WTC11 (cell line): ENCODE results near the gene TMEM63B. TPM values are rescaled to one million over a fixed set of nuclear protein-coding genes. Genes with fewer than 3 reads are reported as not detected.

Experiments
- ATAC-seq: fragments of 200-7000 bp; cut with Tn5 transposase; 2 replicates; pipeline ENCODE4 v1.10.0; 2021; ENCODE audit warnings: mild to moderate bottlenecking, moderate library complexity
- CTCF ChIA-PET: fragments of 300-600 bp; sonication (Branson Sonifier 250); formaldehyde crosslinking; loops from one replicate; lab custom pipeline; 2021; ENCODE audit warnings: antibody characterized with exemption; lab: Charles Lee
- POLR2A ChIA-PET: fragments of 350-600 bp; sonication (Branson Sonifier 250); formaldehyde crosslinking; loops from one replicate; lab custom pipeline; 2021; ENCODE audit warnings: antibody characterized with exemption; lab: Charles Lee
- DNase-seq: peaks from one replicate; pipeline ENCODE4 v3.0.0; 2021; ENCODE audit warnings: low spot score
- H3K27ac Mint-ChIP-seq: 2 replicates; pipeline ENCODE4 v1.8.0; 2021; ENCODE audit warnings: mixed read lengths
- H3K27me3 Mint-ChIP-seq: 2 replicates; pipeline ENCODE4 v1.8.0; 2021; ENCODE audit warnings: low read depth, mild to moderate bottlenecking, moderate library complexity, mixed read lengths
- H3K36me3 Mint-ChIP-seq: 2 replicates; pipeline ENCODE4 v1.8.0; 2021; ENCODE audit warnings: mixed read lengths
- H3K4me1 Mint-ChIP-seq: 2 replicates; pipeline ENCODE4 v1.8.0; 2022; ENCODE audit warnings: mixed read lengths
- H3K4me3 Mint-ChIP-seq: 2 replicates; pipeline ENCODE4 v1.8.0; 2021; ENCODE audit warnings: mild to moderate bottlenecking, moderate library complexity, mixed read lengths
- H3K9me3 Mint-ChIP-seq: 2 replicates; pipeline ENCODE4 v1.8.0; 2021; ENCODE audit warnings: mixed read lengths
- ATF6 ChIP-seq: sonication (generic); formaldehyde crosslinking; IDR thresholded peaks from 2 replicates; pipeline ENCODE4 v1.8.1; 2023; ENCODE audit warnings: mild to moderate bottlenecking, missing genetic modification reagents
- CDX4 ChIP-seq: fragments of 250-450 bp; sonication (Bioruptor Pico); IDR thresholded peaks from 2 replicates; pipeline ENCODE4 v1.9.0; 2021; ENCODE audit warnings: moderate library complexity, mild to moderate bottlenecking, inconsistent platforms, borderline replicate concordance
- ESRRA ChIP-seq: sonication (generic); formaldehyde crosslinking; IDR thresholded peaks from 2 replicates; pipeline ENCODE4 v1.8.1; 2022; ENCODE audit warnings: mild to moderate bottlenecking, missing genetic modification reagents, borderline replicate concordance
- IRF2 ChIP-seq: sonication (generic); formaldehyde crosslinking; IDR thresholded peaks from 2 replicates; pipeline ENCODE4 v1.8.0; 2022; ENCODE audit warnings: low read depth, missing genetic modification reagents, borderline replicate concordance
- MLX ChIP-seq: sonication (generic); formaldehyde crosslinking; IDR thresholded peaks from 2 replicates; pipeline ENCODE4 v1.8.1; 2023; ENCODE audit warnings: mild to moderate bottlenecking, missing genetic modification reagents, moderate library complexity
- PREB ChIP-seq: sonication (generic); formaldehyde crosslinking; IDR thresholded peaks from 2 replicates; pipeline ENCODE4 v1.8.1; 2022; ENCODE audit warnings: mild to moderate bottlenecking, missing genetic modification reagents, moderate library complexity, borderline replicate concordance
- RELA ChIP-seq: sonication (generic); formaldehyde crosslinking; IDR thresholded peaks from 2 replicates; pipeline ENCODE4 v1.8.1; 2022; ENCODE audit warnings: missing genetic modification reagents, mild to moderate bottlenecking, borderline replicate concordance
- ZNF219 ChIP-seq: sonication (generic); formaldehyde crosslinking; IDR thresholded peaks from 2 replicates; pipeline ENCODE4 v1.8.0; 2023; ENCODE audit warnings: missing genetic modification reagents, mild to moderate bottlenecking, borderline replicate concordance
- ZNF396 ChIP-seq: fragments of 250-450 bp; sonication (Bioruptor Pico); IDR thresholded peaks from 2 replicates; pipeline ENCODE4 v1.8.0; 2021; ENCODE audit warnings: mild to moderate bottlenecking, moderate library complexity, borderline replicate concordance
- ZNF532 ChIP-seq: fragments of 250-450 bp; sonication (Bioruptor Pico); IDR thresholded peaks from 2 replicates; pipeline ENCODE4 v1.9.0; 2021; ENCODE audit warnings: mild to moderate bottlenecking, borderline replicate concordance
- total RNA-seq: library from RNA; stranded (reverse); gene quantifications from 3 replicates; pipeline ENCODE4 v1.2.3, GENCODE V29; 2021
- TF ChIP-seq, protein P1 (sequence below): fragments of 250-450 bp; sonication (Bioruptor Pico); IDR thresholded peaks from 2 replicates; pipeline ENCODE4 v1.9.0; 2021; ENCODE audit warnings: mild to moderate bottlenecking
- TF ChIP-seq, protein P2 (sequence below): sonication (generic); formaldehyde crosslinking; conservative IDR thresholded peaks from 2 replicates; pipeline ENCODE4 v1.8.1; 2022; ENCODE audit warnings: mild to moderate bottlenecking, missing genetic modification reagents
- TF ChIP-seq, protein P3 (sequence below): sonication (generic); formaldehyde crosslinking; IDR thresholded peaks from 2 replicates; pipeline ENCODE4 v1.8.1; 2022; ENCODE audit warnings: low read depth, missing genetic modification reagents, borderline replicate concordance
- TF ChIP-seq, protein P4 (sequence below): sonication (generic); formaldehyde crosslinking; IDR thresholded peaks from 2 replicates; pipeline ENCODE4 v1.8.1; 2023; ENCODE audit warnings: mild to moderate bottlenecking, missing genetic modification reagents
- TF ChIP-seq, protein P5 (sequence below): sonication (generic); formaldehyde crosslinking; IDR thresholded peaks from 2 replicates; pipeline ENCODE4 v1.8.1; 2023; ENCODE audit warnings: mild to moderate bottlenecking, missing genetic modification reagents, borderline replicate concordance

Gene TMEM63B
- total RNA-seq, 1 experiment from 2014 or later = 72.8 TPM

GRCh38 chr6:44179648-44180047 is 52.3 kb downstream of the TMEM63B start (continued):
- no peak for TF ChIP-seq ZNF532 (CRISPR knock-in tag)
- TF ChIP-seq PREB (CRISPR knock-in tag) = no peak
- TF ChIP-seq ZNF219 (CRISPR knock-in tag) = no peak
- TF ChIP-seq, protein P1, sequence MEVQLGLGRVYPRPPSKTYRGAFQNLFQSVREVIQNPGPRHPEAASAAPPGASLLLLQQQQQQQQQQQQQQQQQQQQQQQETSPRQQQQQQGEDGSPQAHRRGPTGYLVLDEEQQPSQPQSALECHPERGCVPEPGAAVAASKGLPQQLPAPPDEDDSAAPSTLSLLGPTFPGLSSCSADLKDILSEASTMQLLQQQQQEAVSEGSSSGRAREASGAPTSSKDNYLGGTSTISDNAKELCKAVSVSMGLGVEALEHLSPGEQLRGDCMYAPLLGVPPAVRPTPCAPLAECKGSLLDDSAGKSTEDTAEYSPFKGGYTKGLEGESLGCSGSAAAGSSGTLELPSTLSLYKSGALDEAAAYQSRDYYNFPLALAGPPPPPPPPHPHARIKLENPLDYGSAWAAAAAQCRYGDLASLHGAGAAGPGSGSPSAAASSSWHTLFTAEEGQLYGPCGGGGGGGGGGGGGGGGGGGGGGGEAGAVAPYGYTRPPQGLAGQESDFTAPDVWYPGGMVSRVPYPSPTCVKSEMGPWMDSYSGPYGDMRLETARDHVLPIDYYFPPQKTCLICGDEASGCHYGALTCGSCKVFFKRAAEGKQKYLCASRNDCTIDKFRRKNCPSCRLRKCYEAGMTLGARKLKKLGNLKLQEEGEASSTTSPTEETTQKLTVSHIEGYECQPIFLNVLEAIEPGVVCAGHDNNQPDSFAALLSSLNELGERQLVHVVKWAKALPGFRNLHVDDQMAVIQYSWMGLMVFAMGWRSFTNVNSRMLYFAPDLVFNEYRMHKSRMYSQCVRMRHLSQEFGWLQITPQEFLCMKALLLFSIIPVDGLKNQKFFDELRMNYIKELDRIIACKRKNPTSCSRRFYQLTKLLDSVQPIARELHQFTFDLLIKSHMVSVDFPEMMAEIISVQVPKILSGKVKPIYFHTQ (CRISPR knock-in tag) = no peak
- no peak for TF ChIP-seq ESRRA (CRISPR knock-in tag)
- no peak for TF ChIP-seq CDX4 (CRISPR knock-in tag)
- TF ChIP-seq, protein P2, sequence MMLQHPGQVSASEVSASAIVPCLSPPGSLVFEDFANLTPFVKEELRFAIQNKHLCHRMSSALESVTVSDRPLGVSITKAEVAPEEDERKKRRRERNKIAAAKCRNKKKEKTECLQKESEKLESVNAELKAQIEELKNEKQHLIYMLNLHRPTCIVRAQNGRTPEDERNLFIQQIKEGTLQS (CRISPR knock-in tag) = no peak
- TF ChIP-seq ATF6 (CRISPR knock-in tag) = no peak

GRCh38 chr6:44180406-44180805 is 53.1 kb downstream of the TMEM63B start:
- Mint-ChIP-seq H3K4me1 (peaks cover 28% of the 10 kb centered on the region), H3K4me3 (no peak overlapping the region), H3K27ac (no peak overlapping the region), H3K36me3 (no peaks in the 10 kb centered on the region), H3K9me3 (no peaks in the 10 kb centered on the region), H3K27me3 (no peaks in the 10 kb centered on the region)
- no peak for DNase-seq
- no peak for ATAC-seq
- CTCF ChIA-PET = interaction anchor here (0.6 to 1.6 kb wide), 6 partner anchors 8 to 84 kb away, joined by 3 to 5 read pairs (median 4); partner anchors contain the start of gene SLC29A1
- POLR2A ChIA-PET = interaction anchor here (0.6 to 0.7 kb wide), 2 partner anchors 18 to 44 kb away, joined by 3 to 6 read pairs; no protein-coding TSS in a partner anchor
- TF ChIP-seq, protein P3, sequence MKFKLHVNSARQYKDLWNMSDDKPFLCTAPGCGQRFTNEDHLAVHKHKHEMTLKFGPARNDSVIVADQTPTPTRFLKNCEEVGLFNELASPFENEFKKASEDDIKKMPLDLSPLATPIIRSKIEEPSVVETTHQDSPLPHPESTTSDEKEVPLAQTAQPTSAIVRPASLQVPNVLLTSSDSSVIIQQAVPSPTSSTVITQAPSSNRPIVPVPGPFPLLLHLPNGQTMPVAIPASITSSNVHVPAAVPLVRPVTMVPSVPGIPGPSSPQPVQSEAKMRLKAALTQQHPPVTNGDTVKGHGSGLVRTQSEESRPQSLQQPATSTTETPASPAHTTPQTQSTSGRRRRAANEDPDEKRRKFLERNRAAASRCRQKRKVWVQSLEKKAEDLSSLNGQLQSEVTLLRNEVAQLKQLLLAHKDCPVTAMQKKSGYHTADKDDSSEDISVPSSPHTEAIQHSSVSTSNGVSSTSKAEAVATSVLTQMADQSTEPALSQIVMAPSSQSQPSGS (CRISPR knock-in tag) = no peak
- TF ChIP-seq IRF2 (CRISPR knock-in tag) = no peak
- TF ChIP-seq, protein P4, sequence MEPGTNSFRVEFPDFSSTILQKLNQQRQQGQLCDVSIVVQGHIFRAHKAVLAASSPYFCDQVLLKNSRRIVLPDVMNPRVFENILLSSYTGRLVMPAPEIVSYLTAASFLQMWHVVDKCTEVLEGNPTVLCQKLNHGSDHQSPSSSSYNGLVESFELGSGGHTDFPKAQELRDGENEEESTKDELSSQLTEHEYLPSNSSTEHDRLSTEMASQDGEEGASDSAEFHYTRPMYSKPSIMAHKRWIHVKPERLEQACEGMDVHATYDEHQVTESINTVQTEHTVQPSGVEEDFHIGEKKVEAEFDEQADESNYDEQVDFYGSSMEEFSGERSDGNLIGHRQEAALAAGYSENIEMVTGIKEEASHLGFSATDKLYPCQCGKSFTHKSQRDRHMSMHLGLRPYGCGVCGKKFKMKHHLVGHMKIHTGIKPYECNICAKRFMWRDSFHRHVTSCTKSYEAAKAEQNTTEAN = no peak
- TF ChIP-seq RELA = no peak
- TF ChIP-seq, protein P5, sequence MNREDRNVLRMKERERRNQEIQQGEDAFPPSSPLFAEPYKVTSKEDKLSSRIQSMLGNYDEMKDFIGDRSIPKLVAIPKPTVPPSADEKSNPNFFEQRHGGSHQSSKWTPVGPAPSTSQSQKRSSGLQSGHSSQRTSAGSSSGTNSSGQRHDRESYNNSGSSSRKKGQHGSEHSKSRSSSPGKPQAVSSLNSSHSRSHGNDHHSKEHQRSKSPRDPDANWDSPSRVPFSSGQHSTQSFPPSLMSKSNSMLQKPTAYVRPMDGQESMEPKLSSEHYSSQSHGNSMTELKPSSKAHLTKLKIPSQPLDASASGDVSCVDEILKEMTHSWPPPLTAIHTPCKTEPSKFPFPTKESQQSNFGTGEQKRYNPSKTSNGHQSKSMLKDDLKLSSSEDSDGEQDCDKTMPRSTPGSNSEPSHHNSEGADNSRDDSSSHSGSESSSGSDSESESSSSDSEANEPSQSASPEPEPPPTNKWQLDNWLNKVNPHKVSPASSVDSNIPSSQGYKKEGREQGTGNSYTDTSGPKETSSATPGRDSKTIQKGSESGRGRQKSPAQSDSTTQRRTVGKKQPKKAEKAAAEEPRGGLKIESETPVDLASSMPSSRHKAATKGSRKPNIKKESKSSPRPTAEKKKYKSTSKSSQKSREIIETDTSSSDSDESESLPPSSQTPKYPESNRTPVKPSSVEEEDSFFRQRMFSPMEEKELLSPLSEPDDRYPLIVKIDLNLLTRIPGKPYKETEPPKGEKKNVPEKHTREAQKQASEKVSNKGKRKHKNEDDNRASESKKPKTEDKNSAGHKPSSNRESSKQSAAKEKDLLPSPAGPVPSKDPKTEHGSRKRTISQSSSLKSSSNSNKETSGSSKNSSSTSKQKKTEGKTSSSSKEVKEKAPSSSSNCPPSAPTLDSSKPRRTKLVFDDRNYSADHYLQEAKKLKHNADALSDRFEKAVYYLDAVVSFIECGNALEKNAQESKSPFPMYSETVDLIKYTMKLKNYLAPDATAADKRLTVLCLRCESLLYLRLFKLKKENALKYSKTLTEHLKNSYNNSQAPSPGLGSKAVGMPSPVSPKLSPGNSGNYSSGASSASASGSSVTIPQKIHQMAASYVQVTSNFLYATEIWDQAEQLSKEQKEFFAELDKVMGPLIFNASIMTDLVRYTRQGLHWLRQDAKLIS (CRISPR knock-in tag) = no peak
- no peak for TF ChIP-seq MLX (CRISPR knock-in tag)
- TF ChIP-seq ZNF396 (CRISPR knock-in tag) = no peak
